GM18907 (cell line): ENCODE measurements around the gene ADGRG2.
"Not testable (repeated sequence)": the region's sequence is repeated elsewhere in the genome, so short reads cannot be mapped to it uniquely, and the experiment has no call there.

Experiments
- ATAC-seq: cut with Tn5 transposase; IDR thresholded peaks from one replicate; pipeline ENCODE4 v1.9.1; 2021; ENCODE audit warnings: mild to moderate bottlenecking, moderate library complexity; ENCODE audit not compliant: unreplicated experiment

The ADGRG2 gene

DNA sequence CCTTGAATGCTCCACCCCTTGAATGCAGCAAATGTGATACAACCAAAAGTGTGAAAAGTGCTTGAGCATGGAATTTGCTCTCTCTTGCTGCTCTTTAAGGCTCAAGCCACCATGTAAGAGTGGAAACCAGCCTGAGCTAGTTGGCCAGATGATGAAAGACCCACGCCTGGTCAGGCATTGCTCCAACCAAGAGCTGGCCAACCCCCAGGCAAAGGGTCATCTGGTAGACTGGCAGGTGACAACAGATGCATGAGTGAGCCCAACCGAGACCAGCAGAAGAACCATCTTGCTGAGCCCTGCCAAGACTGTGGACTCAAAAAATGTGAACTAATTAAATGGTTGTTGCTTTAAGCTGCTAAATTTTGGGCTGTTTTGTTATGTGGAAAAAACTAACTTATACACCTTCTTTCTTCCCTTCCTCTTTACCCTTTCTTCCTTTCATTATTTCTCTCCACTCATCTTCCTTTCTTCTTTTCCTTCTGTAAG lies 32.7 kb downstream of the ADGRG2 start:
- no peak for ATAC-seq

DNA sequence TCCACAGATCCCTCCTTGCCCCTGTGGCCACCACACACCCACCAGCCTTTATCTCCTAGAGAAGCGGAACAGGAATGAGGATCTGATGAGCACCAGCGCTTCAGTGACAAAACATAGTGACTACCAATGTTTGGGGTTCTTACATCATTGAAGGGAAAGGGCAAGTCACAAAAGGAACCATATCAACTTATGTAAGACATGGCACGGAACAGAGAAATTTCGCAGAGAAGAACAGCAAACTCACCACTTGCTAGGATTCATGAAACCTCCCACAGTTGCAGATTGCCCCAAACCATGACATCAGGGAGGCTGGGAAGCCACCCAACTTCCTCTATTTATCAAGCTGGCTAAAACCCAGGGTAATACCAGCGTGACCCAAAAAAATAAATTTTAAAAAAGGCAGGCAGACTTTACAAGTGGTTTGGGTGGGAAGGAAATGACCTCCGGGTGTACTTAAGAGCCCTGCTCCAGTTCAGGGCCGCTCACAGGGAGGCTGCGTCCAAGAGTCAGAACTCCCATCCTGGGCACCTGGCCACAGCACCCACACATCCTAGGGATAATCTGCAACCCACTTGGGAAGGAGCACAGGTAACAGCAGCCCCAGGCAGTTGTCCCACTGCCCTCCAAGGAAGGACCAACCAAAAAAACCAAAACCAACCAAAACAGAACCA lies 36.0 kb downstream of the ADGRG2 start:
- ATAC-seq = no peak

DNA sequence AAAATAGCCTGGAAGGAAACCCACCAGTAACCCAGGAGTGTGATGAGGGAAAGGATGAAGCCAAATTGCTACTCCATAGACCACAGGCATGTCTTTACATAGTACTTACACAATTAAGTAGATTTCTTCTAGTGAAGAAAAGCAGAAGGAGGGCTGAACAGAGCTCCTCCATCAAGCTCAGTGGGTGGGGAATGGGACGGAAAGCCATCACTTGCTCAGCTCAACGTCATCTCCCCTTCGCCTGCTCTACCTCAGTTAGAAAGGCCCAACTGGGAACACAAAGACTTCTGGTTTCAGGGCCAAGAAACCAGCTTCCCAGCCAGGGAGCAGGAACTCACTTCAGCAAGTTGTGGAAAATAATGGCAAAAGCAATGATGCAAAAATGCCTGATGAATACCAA lies 36.6 kb downstream of the ADGRG2 start:
- ATAC-seq = no peak

DNA sequence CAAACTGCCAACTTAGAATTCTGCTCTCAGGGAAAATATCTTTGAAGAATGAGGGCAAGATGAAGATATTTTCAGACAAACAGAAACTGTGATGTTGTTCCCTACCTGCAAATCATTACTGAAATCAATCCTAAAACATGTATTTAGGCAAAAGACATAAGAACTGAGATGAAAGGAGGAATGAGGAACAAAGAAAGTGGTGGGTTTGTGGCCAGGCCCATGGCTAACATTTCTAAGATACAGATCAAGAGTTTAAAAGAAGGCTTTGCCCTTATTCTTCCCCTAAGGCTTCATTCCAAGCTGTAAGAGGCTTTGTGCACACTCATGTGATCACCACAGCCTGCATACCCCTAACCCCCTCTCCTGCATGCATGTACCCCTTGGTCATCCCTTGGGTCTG lies 46.5 kb downstream of the ADGRG2 start:
- no peak for ATAC-seq

DNA sequence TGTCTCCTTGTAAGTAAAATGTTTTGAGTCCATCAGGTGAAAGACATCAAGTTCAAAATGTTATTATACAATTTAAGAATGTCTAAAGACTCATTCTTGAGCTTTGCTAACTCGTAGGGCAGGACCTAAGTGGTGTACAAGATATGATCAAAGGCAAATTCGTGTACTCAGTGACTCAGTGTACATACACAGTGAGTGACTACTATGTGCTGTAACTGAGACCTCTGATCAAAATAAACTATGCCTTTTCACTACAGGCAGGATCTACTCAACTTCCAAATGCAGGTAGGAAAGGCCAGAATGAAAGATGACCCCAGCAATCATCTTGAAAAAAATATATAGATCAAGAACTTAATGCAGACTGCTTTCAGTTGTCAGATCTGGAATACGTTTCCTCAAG lies 49.9 kb downstream of the ADGRG2 start:
- ATAC-seq = no peak

DNA sequence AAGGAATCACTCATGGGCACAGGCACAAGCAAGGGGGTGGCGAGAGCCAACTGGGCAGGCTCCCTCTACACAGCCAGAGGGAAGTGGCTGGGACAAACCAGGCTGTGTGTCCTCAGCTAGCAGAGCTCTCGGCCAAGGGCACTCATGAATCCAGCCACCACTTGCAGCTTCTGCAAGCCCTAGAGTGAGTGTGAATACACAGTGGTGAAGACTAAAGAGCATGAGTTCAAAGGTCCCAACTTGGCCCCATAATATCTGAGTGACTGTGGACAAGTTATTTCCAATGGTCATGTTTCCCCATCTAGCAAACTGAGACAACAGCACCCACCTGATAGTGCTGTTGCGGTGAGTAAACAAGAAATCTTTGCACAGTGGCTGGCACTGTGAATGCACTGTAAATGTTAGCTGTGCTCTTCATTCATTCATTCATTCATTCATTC lies 51.7 kb downstream of the ADGRG2 start:
- ATAC-seq = no peak

DNA sequence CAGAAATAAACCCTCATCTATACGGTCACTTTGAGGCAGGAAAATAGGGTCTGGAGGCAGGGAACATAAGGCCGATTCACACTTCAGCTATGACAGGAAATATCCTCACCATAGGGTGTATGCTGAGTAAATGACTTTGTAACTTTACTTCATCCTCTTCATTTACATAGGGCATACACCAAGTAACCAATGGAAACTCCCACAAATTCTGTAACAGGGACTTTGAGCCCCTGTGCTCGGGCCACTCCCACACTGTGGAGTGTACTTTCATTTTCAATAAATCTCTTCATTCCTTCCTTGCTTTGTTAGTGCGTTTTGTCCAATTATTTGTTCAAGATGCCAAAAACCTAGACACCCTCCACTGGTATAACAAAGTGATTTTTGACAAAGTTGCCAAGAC lies 55.3 kb downstream of the ADGRG2 start:
- ATAC-seq = not testable (repeated sequence)

DNA sequence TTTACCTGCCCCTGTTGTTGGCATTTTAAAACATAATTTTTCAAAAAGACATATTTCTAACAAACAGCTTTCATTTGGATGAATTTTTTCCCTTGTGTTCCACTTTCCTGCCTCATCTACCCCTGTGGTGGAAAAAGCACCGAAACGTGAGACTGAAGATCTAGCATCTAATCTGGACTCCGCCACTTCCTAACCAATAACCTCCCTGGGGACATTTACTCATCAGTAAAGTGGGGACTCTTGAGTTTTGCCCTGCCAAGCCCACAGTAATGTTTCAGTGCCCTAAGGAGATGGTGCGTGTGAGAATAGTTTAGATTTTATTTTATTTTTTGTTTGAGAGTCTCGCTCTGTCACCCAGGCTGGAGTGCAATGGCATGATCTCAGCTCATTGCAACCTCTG lies 56.7 kb downstream of the ADGRG2 start:
- peak; percentile 73 for ATAC-seq

DNA sequence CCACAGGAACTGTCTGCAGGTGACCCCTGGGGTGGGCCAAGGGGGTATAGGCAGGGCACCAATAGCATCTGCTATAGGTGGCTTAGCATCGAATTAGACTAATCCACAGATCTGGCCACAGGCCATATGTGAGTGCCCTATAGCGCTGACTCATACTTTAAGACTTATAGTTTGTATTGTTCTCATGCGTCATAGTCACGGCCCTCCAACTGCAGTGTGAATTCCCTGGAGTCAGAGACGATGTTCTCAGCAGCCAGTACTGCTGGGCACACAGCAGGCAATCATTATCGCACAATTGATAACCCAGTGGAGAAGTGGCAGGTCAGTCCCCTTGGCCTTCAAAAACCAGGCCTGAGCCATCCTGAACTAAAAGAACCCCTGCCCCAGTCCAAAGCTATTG lies 58.1 kb downstream of the ADGRG2 start:
- ATAC-seq = no peak

DNA sequence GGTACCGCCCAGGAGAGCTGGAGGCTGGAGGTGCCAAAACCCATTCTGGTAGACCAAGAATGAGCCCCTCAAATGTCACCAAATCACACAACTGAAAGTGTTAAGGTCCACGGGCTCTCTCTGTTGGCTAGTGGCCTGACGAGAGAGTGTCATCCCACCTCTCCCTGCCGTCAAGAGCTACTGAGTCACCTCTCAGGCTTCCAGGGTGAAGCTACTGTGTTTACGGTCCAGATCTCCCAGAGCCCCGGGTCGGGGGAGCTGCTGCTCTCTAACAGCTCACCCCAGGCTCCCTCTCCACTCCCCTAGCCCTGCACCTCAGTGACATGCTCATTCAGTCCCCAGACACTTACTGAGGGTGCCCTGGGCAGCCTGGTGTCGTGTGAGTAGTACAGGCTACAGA lies 59.2 kb downstream of the ADGRG2 start:
- ATAC-seq = no peak

DNA sequence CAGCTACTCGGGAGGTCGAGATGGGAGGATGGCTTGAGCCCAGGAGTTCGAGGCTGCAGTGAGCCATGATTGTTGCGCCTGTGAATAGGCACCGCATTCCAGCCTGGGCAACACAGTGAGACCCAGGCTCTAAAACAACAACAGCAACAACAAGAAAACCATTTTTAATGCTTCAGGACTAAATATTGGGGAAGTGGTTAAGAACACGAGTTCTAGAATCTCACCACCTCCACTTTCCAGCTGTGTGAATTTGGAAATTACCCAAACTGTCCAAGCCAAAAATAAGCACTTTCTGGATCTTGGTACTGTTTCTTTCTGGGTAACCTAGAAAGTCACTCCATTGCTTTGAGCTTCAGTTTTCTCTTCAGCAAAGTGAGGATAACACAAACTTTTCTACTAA lies 63.2 kb downstream of the ADGRG2 start:
- no peak for ATAC-seq

DNA sequence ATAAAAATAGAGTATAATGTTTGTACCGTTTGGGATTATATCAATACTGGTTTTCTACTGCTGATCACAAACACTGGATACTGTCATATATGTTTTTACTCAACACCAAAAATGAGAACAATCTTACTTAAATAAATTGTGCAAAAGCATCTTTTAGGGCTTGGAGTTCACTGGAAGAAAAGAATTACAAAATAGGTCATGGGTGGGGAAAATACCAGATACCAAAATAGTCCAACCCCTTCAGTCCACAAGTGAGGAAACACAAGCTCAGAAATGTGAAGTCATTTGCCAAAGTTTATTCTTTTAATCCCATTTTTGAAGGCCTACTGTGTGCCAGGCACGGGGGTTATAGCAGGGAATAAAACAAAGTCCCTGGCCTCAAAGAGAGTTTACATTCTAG lies 64.4 kb downstream of the ADGRG2 start:
- no peak for ATAC-seq

DNA sequence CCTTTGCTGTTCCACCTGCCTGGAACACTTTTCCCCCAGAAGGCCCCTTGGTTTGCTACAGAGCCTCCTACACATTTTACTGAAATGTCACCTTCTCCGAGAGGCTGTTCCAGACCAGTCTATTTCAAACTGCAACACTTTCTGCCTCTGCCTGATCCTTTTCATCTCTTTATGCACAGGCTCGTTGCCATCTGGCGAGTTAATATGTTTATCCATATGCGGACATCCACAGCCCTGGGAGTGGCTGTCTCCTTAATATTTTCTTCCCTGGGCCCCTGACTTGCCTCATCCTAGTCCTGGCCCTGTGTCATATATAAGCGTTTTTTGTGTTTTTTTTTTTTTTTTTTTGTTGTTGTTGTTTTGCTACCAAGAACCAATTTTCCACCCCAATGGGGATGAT lies 73.2 kb downstream of the ADGRG2 start:
- no peak for ATAC-seq

DNA sequence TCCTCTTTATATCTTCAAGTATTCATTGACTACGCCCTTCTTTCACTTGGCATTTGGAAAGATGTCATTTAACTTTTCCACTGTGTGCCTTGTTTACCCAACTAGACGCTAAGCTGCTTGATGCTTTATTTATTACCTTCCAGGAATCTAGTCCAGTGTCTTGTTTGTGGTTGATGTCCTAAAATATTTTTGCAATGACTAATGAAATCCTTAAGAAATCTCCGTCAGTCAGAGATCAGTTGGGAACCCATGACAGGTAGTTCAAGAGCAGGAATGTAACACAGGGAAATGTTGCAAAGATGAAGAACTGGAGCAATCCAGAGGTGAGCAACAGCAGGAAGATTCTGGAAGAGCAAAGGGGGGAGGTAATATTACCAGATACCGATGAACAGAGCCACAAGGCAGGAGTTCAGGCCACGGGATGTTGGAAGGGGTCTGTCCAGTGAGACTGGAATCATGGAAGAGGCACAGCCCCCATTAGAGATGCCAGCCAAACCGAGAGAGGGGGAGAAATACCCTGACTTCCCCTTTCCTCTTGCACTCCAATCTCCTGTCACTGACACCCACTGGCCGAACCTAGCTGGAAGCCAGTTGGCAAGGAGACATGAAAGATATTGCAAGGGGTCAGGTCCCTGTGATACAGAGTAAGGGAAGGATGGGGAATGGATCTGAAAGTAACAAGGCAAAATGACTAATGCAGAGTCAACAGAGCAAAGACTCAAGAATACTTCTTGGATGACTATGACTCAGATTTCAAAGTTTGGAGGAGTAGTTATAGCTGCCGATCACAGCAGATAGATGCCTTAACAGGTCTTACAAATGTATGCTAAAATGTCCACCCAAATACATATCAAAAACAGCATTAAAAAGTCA lies 75.7 kb downstream of the ADGRG2 start:
- ATAC-seq = no peak

DNA sequence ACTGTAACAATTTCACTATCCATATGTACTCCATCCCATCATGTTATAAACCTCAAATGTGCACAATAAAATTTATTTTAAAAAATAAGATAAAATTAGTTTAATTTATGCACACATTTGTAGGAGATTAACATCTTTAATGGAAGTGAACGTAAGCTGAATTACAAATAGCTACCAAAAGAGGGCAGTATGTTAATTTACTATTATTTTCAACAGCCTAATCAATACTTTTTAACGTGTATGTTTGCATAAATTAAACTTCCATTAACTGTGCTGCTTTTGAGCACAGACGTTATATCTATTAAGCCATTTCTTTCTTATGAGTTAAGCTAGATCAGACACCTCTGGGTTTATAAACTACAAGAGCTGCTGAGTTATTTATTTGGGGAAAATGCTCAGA lies 81.9 kb downstream of the ADGRG2 start:
- no peak for ATAC-seq

DNA sequence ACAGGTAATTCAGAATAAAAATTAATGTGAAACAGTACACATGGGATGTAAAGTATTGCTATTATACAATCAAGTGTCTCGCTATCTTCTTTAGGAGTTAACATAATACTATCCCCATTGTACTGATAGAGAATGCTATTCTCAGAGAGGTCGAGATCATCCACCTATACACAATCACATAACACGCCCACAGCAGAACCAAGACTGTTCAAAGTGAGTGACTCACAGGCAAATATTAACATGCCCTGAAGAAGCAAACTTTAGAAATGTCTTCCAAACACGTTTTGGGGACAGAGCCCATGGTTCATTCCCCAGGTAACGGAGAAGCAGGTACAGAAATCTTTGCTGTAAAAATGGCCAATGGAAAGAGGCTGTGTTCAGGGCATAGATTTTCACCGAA lies 88.2 kb downstream of the ADGRG2 start:
- no peak for ATAC-seq

DNA sequence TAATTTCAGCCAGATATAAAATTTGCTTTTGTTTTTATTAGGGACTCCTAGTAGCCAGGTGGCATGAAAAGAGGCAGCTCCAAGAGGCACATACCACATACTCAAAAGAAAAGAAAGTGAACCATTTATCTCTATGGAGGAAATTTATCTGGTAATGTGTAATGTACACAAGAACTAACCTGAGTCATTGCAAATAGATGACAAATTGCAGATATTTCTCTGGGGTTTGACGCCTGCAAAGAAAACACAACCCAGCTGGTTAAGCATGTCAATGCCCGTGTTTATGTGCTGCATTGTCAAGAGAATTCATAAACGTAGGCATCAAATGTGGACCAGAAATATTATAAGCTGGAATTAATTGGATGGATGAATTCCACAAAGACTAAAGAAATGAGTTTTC lies 91.5 kb downstream of the ADGRG2 start:
- no peak for ATAC-seq

DNA sequence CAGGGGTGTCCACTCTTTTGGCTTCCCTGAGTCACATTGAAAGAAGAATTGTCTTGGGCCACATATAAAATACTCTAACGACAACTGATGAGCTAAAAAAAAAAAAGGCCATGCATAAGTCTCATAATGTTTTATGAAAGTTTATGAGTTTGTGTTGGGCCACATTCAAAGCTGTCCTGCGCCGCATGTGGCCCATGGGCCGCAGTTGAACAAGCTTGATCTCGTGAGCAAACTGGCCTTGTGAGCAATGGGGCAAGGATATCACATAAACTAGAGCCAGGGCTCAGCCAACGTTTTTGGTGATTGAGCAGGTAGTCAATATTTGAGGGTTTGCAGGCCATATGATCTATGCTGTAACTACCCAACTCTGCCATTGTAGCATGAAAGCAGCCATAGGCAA lies 93.7 kb downstream of the ADGRG2 start:
- ATAC-seq = no peak

DNA sequence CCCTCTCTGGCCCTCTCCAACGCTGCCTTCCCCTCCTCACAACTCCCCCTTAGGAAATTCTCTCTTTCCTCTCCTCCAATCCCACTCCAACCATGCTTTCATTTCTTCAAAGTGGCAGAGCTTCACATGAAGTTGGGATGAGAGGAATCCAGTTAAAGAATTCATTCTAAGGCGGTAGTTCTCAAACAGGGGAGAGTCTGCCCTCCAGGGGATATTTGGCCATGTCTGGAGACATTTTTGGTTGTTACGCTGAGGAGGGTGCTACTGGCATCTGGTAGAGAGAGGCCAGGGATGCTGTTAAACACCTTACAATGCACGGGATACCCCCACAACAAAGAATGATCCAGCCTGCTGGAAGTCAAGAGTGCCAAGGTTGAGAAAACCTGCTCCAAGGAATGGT lies 97.9 kb downstream of the ADGRG2 start:
- no peak for ATAC-seq

DNA sequence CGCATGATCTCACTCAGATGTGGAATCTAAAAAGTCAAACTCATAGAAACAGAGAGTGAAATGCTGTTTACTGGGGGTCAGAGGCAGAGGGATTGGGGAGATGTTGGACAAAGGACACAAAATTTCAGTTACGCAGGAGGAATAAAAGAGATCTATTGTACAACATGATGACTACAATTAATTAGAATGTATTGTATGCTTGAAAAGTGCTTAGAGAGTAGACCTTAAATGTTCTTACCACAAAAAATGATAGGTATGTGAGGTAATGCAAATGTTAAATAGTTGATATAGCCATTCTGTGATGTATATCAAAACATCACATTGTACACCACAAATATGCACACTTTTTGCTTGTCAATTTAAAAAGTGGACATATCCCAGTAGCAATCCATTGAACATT lies 102.3 kb downstream of the ADGRG2 start:
- ATAC-seq = no peak

DNA sequence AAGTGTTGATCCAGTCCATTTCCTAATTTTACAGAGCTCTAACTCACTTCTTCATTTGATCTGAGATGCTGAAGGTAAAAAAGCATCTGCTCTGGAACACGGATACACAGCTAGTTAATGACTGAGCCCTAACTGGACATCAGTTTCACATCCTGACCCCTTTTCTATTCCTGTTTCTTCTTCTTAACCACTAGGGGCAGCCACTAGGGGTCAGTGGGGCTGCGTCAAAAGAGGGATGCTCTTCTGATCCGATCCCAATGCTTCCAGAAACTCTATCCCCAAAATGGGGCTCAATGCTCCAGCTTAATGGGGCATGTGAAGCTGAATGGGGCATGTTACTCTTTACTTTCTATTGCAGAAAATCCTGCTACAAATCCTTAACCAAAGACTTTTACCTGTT lies 105.0 kb downstream of the ADGRG2 start:
- no peak for ATAC-seq

DNA sequence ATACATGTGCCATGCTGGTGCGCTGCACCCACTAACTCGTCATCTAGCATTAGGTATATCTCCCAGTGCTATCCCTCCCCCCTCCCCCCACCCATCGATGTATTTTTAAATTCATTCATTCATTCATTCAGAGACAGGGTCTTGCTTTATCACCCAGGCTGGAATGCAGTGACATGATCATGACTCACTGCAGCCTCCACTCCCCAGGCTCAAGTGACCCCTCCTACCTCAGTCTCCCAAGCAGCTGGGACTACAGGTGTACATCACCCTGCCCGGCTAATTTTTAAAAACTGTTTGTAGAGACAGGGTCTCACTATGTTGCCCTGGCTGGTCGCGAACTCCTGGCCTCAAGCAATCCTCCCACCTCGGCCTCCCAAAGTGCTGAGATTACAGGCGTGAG lies 105.7 kb downstream of the ADGRG2 start:
- not testable (repeated sequence) for ATAC-seq
